ENCODE measurements around the gene RFC2.

RFC2 gene

DNA sequence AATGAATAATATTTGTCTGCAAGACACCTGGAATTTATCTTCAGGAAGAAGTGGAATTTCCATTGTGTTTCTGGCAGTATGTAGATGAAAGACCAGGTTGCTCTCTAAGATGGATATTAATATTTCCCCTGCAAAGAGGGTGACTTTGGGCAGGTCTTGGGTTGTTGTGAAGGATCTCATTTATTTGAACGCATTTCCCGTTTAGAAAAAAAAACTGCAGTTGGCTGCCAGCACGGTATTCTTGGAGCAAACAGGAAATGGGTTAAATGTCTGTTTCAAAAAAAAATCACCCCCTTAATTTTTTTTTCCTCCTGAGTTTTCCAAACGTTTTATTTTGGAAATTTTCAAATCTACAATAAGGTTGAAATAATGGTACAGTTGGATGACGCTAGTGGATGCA, 68.6 kb downstream of the RFC2 start:
- FAIRE-seq = no peak

DNA sequence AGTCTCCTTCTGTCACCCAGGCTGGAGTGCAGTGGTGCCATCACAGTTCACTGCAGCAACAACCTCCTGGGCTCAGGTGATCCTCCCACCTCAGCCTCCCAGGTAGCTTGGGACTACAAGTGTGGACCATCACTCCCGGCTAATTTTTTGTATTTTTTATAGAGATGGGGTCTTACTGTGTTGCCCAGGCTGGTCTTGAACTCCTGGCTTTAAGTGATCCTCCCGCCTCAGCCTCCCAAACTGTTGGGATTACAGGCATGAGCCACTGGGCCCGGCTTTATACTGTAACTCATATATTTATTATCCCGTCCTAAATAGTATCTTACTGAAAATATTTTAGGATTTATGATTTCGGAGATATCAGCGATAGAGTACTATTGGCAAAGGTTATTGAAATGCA, 69.2 kb downstream of the RFC2 start:
- FAIRE-seq = no peak

DNA sequence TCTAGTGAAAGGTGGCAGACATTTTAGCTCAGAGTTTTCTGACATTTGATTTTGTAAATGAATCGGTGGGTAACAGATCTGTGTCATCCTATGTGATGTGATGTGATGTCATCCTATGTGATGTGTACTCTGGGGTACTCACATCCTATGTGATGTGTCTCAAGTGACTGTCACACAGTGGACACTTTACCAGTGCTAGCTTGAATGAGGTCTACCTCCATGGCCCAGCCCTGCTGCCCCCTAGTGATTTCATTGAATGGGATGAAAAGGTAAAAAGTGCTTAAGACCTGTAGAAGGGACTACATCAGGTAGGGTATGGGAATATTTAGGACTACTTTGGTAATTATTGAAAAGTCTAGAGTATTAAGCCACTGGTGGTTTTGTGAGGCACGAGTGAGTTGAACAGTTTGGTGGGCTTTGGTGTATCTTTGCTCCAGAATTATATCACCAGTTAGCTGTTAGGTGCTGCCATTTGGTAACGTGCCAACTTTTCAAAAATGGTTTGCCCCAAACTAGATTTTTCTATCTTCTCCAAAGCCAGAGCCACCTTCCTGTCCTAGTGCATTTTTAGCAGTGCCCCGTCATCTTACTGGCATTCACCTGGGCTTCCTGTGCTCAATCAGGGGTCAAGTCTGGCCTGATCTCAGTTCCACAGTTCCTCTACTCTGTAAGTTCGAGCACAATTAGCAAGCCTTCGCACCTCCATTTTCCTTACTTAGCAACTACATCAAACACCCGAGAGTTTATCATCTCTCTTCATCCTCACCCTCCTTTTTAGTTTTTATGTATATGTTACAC, 70.3 kb downstream of the RFC2 start:
- no peak for FAIRE-seq

DNA sequence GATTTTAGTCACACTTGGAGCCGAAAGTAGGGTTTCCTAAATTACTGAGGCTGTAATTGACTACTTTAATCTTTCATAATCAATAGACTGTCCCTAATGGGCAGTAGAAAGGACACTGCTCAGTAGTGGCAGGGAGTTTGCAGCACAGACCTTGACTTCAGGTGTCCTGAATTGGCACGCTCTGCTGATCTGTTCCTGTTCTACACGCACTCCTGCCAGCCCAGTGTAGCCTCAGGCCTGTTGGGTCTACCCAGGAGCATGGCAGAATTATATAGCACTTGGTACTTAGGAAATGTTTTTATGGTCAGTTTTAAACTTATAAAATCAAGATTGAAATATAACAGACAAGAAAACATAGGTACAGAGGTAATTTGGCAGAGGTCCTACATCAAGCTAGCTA, 71.1 kb downstream of the RFC2 start:
- no peak for FAIRE-seq

DNA sequence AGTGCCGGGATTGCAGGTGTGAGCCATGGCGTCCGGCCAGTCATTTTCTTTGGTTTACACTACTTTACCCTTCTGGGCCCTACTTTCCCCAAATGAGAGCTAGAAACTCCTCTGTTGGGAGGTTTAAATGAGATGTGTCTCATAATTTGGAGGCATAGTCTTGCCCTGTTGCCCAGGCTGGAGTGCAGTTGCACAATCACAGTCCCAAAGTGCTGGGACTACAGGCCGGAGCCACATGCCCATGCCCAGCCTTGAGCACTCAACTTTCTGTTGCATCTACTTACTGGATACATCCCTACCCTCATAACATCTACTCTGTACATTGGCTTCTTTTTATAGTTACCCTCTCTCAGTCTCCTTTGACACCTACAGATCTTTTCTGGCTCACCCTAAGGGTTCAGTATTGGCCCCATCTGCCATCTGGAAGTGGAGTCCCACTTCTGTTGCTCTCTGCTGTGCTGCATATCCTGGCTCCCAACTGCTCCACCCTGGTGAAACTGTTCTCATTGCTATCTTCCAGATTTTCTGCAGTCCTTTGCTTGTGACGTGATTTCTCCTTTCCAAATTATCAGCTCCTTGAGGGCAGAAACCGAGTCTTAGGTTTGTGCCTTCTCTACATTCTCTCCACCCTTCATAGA, 71.6 kb downstream of the RFC2 start:
- no peak for FAIRE-seq

DNA sequence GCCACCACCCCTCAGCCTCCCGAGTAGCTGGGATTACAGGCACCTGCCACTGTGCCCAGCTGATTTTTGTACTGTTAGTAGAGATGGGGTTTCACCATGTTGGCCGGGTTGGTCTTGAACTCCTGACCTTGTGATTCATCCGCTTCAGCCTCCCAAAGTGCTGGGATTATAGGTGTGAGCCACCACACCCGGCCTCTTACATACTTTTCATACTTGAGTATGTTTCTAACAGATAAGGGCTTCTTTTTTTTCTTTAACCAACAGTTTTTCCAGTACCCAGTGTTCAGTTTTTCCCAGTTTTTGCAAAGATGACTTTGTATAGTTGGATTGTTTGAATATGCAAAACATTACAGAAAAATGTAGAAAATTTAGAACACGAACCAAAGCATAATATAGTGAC, 72.4 kb downstream of the RFC2 start:
- FAIRE-seq = no peak

Data from A204.1 (cell line).